ENCODE measurements around the gene RSBN1L. TPM values are rescaled to one million over a fixed set of nuclear protein-coding genes. Genes with fewer than 3 reads are reported as not detected.

Gene RSBN1L
- total and polyA plus RNA-seq, 2 of the 8 experiments (the other 6 are each of a cell fraction or from before 2014, with no cell fraction given) = 4.1 to 22.1 TPM

GRCh38 chr7:77760809-77761453 is 64.7 kb downstream of the RSBN1L start:
- Histone ChIP-seq H3K56ac (replicated peaks; ENCODE audit: insufficient read length, low read depth, low read length) (no peak overlapping the region), H2AK5ac (ENCODE audit: low read depth, low read length) (no peak overlapping the region), H2BK20ac (ENCODE audit: low read length) (no peak overlapping the region), H3K36me3 (ENCODE audit: control insufficient read depth in 2 of 4, insufficient read depth in 4 of 4, low read length in 3 of 4) (no peaks in the 10 kb centered on the region), H3K4me2 (ENCODE audit: insufficient read depth in 1 of 2, low read depth in 2 of 2, low read length in 2 of 2) (no peak overlapping the region), H3K23ac (ENCODE audit: insufficient read length) (no peak overlapping the region), H2BK120ac (replicated peaks; ENCODE audit: low read depth, low read length) (no peak overlapping the region), H3K79me1 (ENCODE audit: low read depth, low read length) (no peaks in the 10 kb centered on the region), H3K23me2 (ENCODE audit: low read depth, low read length) (no peaks in the 10 kb centered on the region), H3K18ac (ENCODE audit: extremely low read depth, low read length) (no peak overlapping the region), H3K79me2 (ENCODE audit: control insufficient read depth in 1 of 2, insufficient read depth in 2 of 2, low read length in 2 of 2) (peaks cover 0 to 41% of the 10 kb centered on the region in 2 experiments; a peak in 2 of 4 replicates), H3K9ac (replicated peaks in 1 of 4; ENCODE audit: extremely low read depth in 1 of 4, low read depth in 3 of 4, low read length in 3 of 4) (no peak overlapping the region), H3K4me1 (replicated peaks in 1 of 4; ENCODE audit: control insufficient read depth in 3 of 4, insufficient read depth in 4 of 4, low read length in 3 of 4) (no peaks in the 10 kb centered on the region), H3K9me3 (ENCODE audit: insufficient read depth in 2 of 2, low read depth in 1 of 2, low read length in 1 of 2) (no peaks in the 10 kb centered on the region), H3K27me3 (replicated peaks in 1 of 4; ENCODE audit: control insufficient read depth in 3 of 4, extremely low read depth in 1 of 4, insufficient read depth in 3 of 4, low read length in 3 of 4) (no peaks in the 10 kb centered on the region), H3K27ac (ENCODE audit: low read depth, low read length) (no peak overlapping the region), H4K91ac (replicated peaks; ENCODE audit: insufficient read length, low read length) (no peak overlapping the region), H3K4ac (replicated peaks; ENCODE audit: insufficient read length, low read depth, low read length) (no peak overlapping the region), H2BK15ac (ENCODE audit: low read length) (no peak overlapping the region), H2AFZ (ENCODE audit: low read length) (no peak overlapping the region), H3K4me3 (ENCODE audit: extremely low read depth in 1 of 4, insufficient read depth in 2 of 4, low read depth in 3 of 4, low read length in 4 of 4) (no peak overlapping the region), H2BK12ac (ENCODE audit: low read depth, low read length) (no peak overlapping the region), H4K5ac (ENCODE audit: insufficient read length, low read depth, low read length) (no peak overlapping the region), H4K20me1 (replicated peaks in 1 of 2; ENCODE audit: control insufficient read depth in 1 of 2, insufficient read depth in 2 of 2, low read length in 2 of 2) (peaks cover 0 to 4% of the 10 kb centered on the region in 2 experiments), H3K14ac (ENCODE audit: insufficient read length) (no peak overlapping the region), H2BK5ac (ENCODE audit: low read depth, low read length) (no peak overlapping the region), H4K8ac (ENCODE audit: extremely low read depth, insufficient read depth, low read length) (no peak overlapping the region)
- DNase-seq (ENCODE audit: low read depth in 1 of 2, low spot score in 2 of 2) (no peak), FAIRE-seq (no peak)
- ChIA-PET CTCF (ENCODE audit: partially characterized antibody) (interaction anchor here (0.6 to 3.7 kb wide), 9 partner anchors 13 to 332 kb away, joined by 3 to 48 read pairs (median 5); no protein-coding TSS in a partner anchor), POLR2A (ENCODE audit: partially characterized antibody) (no interaction called here)
- 88% methylated on average over 10 of the region's 10 CpGs; no CpG with 5 or more reads in 1 of the 2 experiments for WGBS, 2 experiments (ENCODE audit: extremely low coverage in 1 of 2, insufficient coverage in 1 of 2, insufficient read length in 1 of 2, insufficient replicate concordance in 2 of 2, low coverage in 1 of 2, low lambda C conversion rate in 2 of 2, missing lambda C conversion rate in 1 of 2)
- TF ChIP-seq ASH2L (IDR thresholded peaks at IDR 0.05; ENCODE audit: low read length) (no peak), CHD1 (IDR thresholded peaks at IDR 0.05; ENCODE audit: low read depth, low read length) (no peak), TBP (IDR thresholded peaks at IDR 0.05; ENCODE audit: low read depth, low read length) (no peak), HDAC6 (IDR thresholded peaks at IDR 0.05; ENCODE audit: low read depth, low read length) (no peak), SUZ12 (IDR thresholded peaks at IDR 0.05; ENCODE audit: low read length) (no peak), PHF8 (conservative IDR thresholded peaks at IDR 0.05; ENCODE audit: low read depth, low read length) (no peak), TAF7 (optimal IDR thresholded peaks at IDR 0.05; ENCODE audit: borderline replicate concordance, low read depth, low read length) (no peak), MAX (IDR thresholded peaks at IDR 0.05) (no peak), SAP30 (IDR thresholded peaks at IDR 0.05; ENCODE audit: insufficient read depth, insufficient replicate concordance, low read length) (no peak), CTBP2 (IDR thresholded peaks at IDR 0.05; ENCODE audit: borderline replicate concordance, insufficient read depth, insufficient read length, low read length) (no peak), KDM4A (IDR thresholded peaks at IDR 0.05; ENCODE audit: low read depth, low read length, severe bottlenecking) (no peak)
- TF ChIP-seq, protein P1, sequence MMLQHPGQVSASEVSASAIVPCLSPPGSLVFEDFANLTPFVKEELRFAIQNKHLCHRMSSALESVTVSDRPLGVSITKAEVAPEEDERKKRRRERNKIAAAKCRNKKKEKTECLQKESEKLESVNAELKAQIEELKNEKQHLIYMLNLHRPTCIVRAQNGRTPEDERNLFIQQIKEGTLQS (IDR thresholded peaks at IDR 0.05; ENCODE audit: insufficient read depth, low read depth, low read length) = no peak

All from H1 (cell line).